HG02623 (cell line): ENCODE measurements around the gene NCOA1.
"Not testable (repeated sequence)": the region's sequence is repeated elsewhere in the genome, so short reads cannot be mapped to it uniquely, and the experiment has no call there.

Experiments used
- ATAC-seq: cut with Tn5 transposase; IDR thresholded peaks from one replicate; pipeline ENCODE4 v1.9.1; 2021; ENCODE audit warnings: moderate library complexity; ENCODE audit not compliant: unreplicated experiment

NCOA1 gene

GRCh38 chr2:24474053-24474452, 17.0 kb upstream of the NCOA1 start:
- ATAC-seq, result no peak

GRCh38 chr2:24477229-24477628, 13.8 kb upstream of the NCOA1 start:
- no peak for ATAC-seq

GRCh38 chr2:24478243-24478642, 12.8 kb upstream of the NCOA1 start:
- ATAC-seq, result no peak

GRCh38 chr2:24480245-24480644, 10.8 kb upstream of the NCOA1 start:
- no peak for ATAC-seq

- no peak for ATAC-seq
These were observed 8.6 kb upstream of the NCOA1 start for GRCh38 chr2:24482251-24482971.

- no peak for ATAC-seq
These were observed 8.1 kb upstream of the NCOA1 start for GRCh38 chr2:24482972-24483300.

GRCh38 chr2:24484677-24485076, 6.4 kb upstream of the NCOA1 start:
- not testable (repeated sequence) for ATAC-seq

- ATAC-seq, result no peak
These were observed 5.9 kb upstream of the NCOA1 start for GRCh38 chr2:24485197-24485596.

- no peak for ATAC-seq
These were observed 4.3 kb upstream of the NCOA1 start for GRCh38 chr2:24486636-24487205.

GRCh38 chr2:24489465-24490180, 1.4 kb upstream of the NCOA1 start:
- ATAC-seq, result no peak

GRCh38 chr2:24490181-24490689, 819 bp upstream of the NCOA1 start:
- no peak for ATAC-seq

- peak; percentile 28 for ATAC-seq
These were observed 727 bp downstream of the NCOA1 start for GRCh38 chr2:24491542-24492420.

- no peak for ATAC-seq
These were observed 1.6 kb downstream of the NCOA1 start for GRCh38 chr2:24492421-24493279.

GRCh38 chr2:24493713-24494112, 2.7 kb downstream of the NCOA1 start:
- ATAC-seq, result no peak

GRCh38 chr2:24494410-24494809, 3.4 kb downstream of the NCOA1 start:
- no peak for ATAC-seq

GRCh38 chr2:24495451-24495850, 4.4 kb downstream of the NCOA1 start:
- no peak for ATAC-seq

- no peak for ATAC-seq
These were observed 5.9 kb downstream of the NCOA1 start for GRCh38 chr2:24496959-24497358.

- ATAC-seq, result no peak
These were observed 6.6 kb downstream of the NCOA1 start for GRCh38 chr2:24497685-24498084.

- no peak for ATAC-seq
These were observed 7.1 kb downstream of the NCOA1 start for GRCh38 chr2:24498121-24498520.

GRCh38 chr2:24501813-24502212, 10.8 kb downstream of the NCOA1 start:
- ATAC-seq, result no peak
